Measurements from ENCODE around the gene CADPS. TPM values are rescaled to one million over a fixed set of nuclear protein-coding genes. Genes with fewer than 3 reads are reported as not detected.

The CADPS gene
- total and polyA plus RNA-seq, 9 of the 15 experiments (the other 6 are each of a cell fraction or from before 2014, with no cell fraction given), result not detected

- Histone ChIP-seq H3K9me1 (ENCODE audit: control insufficient read depth, insufficient read depth, low read length) (no peaks in the 10 kb centered on the region), H2AFZ (ENCODE audit: low read depth, low read length) (no peak overlapping the region), H3K9me3 (replicated peaks; ENCODE audit: control insufficient read depth, insufficient read depth, low read depth, low read length) (no peaks in the 10 kb centered on the region), H3K36me3 (ENCODE audit: control insufficient read depth, insufficient read depth, low read length) (no peaks in the 10 kb centered on the region), H3K9ac (ENCODE audit: insufficient read depth in 1 of 2, low read depth in 2 of 2, low read length in 2 of 2) (no peak overlapping the region), H3K27ac (ENCODE audit: extremely low read depth, low read depth, low read length) (no peak overlapping the region), H3K27me3 (ENCODE audit: control insufficient read depth in 2 of 2, insufficient read depth in 2 of 2, low read length in 2 of 2) (no peaks in the 10 kb centered on the region), H3K79me2 (ENCODE audit: control insufficient read depth, insufficient read depth, low read length) (no peaks in the 10 kb centered on the region), H3K4me2 (ENCODE audit: insufficient read depth, low read length) (no peak overlapping the region), H4K20me1 (replicated peaks; ENCODE audit: control insufficient read depth, insufficient read depth, low read length) (no peaks in the 10 kb centered on the region), H3K4me3 (no peak overlapping the region), H3K4me1 (replicated peaks in 1 of 2; ENCODE audit: control insufficient read depth in 2 of 2, insufficient read depth in 2 of 2, low read length in 2 of 2) (no peaks in the 10 kb centered on the region)
- BruUV-seq (replicated peaks), result no TSS peak
- DNase-seq (ENCODE audit: extremely low read depth in 1 of 4, low spot score in 3 of 4) (no peak), ATAC-seq (no peak), FAIRE-seq (no peak)
- ChIA-PET CTCF (ENCODE audit: low intra/inter-chr PET ratio) (no interaction called here), POLR2A (no interaction called here)
- TF ChIP-seq RBM14 (IDR thresholded peaks at IDR 0.05; ENCODE audit: borderline replicate concordance, insufficient read depth, low read depth, low read length) (no peak), PHF20 (IDR thresholded peaks at IDR 0.05; ENCODE audit: partially characterized antibody) (no peak), SIN3A (IDR thresholded peaks at IDR 0.05; ENCODE audit: borderline replicate concordance in 2 of 2, control insufficient read depth in 1 of 2, low read depth in 2 of 2, low read length in 2 of 2) (no peak)
- TF ChIP-seq, protein P1, sequence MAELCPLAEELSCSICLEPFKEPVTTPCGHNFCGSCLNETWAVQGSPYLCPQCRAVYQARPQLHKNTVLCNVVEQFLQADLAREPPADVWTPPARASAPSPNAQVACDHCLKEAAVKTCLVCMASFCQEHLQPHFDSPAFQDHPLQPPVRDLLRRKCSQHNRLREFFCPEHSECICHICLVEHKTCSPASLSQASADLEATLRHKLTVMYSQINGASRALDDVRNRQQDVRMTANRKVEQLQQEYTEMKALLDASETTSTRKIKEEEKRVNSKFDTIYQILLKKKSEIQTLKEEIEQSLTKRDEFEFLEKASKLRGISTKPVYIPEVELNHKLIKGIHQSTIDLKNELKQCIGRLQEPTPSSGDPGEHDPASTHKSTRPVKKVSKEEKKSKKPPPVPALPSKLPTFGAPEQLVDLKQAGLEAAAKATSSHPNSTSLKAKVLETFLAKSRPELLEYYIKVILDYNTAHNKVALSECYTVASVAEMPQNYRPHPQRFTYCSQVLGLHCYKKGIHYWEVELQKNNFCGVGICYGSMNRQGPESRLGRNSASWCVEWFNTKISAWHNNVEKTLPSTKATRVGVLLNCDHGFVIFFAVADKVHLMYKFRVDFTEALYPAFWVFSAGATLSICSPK (IDR thresholded peaks at IDR 0.05; ENCODE audit: borderline replicate concordance), result no peak
- TF ChIP-seq, protein P2, sequence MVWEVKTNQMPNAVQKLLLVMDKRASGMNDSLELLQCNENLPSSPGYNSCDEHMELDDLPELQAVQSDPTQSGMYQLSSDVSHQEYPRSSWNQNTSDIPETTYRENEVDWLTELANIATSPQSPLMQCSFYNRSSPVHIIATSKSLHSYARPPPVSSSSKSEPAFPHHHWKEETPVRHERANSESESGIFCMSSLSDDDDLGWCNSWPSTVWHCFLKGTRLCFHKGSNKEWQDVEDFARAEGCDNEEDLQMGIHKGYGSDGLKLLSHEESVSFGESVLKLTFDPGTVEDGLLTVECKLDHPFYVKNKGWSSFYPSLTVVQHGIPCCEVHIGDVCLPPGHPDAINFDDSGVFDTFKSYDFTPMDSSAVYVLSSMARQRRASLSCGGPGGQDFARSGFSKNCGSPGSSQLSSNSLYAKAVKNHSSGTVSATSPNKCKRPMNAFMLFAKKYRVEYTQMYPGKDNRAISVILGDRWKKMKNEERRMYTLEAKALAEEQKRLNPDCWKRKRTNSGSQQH (CRISPR knock-in tag; IDR thresholded peaks at IDR 0.05), result no peak
- intact Hi-C loops (cut with micrococcal nuclease), result no loop called here
- in situ Hi-C loops (cut with MboI), result no loop called here
Measured at GRCh38 chr3:62630664-62631063, 244.6 kb downstream of the CADPS start.

All from K562 (cell line).